Uterus (tissue), 2 donors: ENCODE measurements around the gene FAM120AOS.

ENCODE experiments used
- POLR2A ChIP-seq, 2 donors: fragments of 450-650 bp; IDR thresholded peaks; one replicate each; pipeline ENCODE4 v1.6.1; 2016; ENCODE audit warnings: antibody characterized with exemption in 2 of 2, mild to moderate bottlenecking in 1 of 2, moderate library complexity in 1 of 2
- TF ChIP-seq, protein P1 (sequence below), 4 experiments: fragments of 200-600 bp in 2 of 4; fragments of 450-650 bp in 2 of 4; sonication (generic) in 2 of 4; IDR thresholded peaks; one replicate each; pipeline ENCODE4 v1.5.1; 2016 to 2019; ENCODE audit warnings: antibody characterized with exemption in 4 of 4, mild to moderate bottlenecking in 2 of 4, moderate library complexity in 1 of 4

- TF ChIP-seq, protein P1, sequence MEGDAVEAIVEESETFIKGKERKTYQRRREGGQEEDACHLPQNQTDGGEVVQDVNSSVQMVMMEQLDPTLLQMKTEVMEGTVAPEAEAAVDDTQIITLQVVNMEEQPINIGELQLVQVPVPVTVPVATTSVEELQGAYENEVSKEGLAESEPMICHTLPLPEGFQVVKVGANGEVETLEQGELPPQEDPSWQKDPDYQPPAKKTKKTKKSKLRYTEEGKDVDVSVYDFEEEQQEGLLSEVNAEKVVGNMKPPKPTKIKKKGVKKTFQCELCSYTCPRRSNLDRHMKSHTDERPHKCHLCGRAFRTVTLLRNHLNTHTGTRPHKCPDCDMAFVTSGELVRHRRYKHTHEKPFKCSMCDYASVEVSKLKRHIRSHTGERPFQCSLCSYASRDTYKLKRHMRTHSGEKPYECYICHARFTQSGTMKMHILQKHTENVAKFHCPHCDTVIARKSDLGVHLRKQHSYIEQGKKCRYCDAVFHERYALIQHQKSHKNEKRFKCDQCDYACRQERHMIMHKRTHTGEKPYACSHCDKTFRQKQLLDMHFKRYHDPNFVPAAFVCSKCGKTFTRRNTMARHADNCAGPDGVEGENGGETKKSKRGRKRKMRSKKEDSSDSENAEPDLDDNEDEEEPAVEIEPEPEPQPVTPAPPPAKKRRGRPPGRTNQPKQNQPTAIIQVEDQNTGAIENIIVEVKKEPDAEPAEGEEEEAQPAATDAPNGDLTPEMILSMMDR (IDR thresholded peaks at IDR 0.05), result no peak
- no peak for TF ChIP-seq POLR2A (IDR thresholded peaks at IDR 0.05)
Observed at GRCh38 chr9:93493949-93494348, 40.6 kb upstream of the FAM120AOS start.
